SK-N-MC (cell line): ENCODE measurements around the gene DUSP12.
A peak's percentile ranks its signal among the peaks of the same experiment; 100 is the strongest.
"Not testable (repeated sequence)": the region's sequence is repeated elsewhere in the genome, so short reads cannot be mapped to it uniquely, and the experiment has no call there.

Experiments
- DNase-seq: peaks from one replicate; pipeline ENCODE4 v3.0.0-alpha.2; 2011; ENCODE audit warnings: low read depth, low spot score
- H3K27ac ChIP-seq: fragments of 200-600 bp; sonication (generic); 2 replicates; pipeline ENCODE4 v1.5.1; 2016; ENCODE audit warnings: mixed run types
- H3K36me3 ChIP-seq: fragments of 200-600 bp; sonication (generic); 2 replicates; pipeline ENCODE4 v1.6.1; 2017; ENCODE audit warnings: antibody characterized with exemption, low read length, mixed read lengths; ENCODE audit not compliant: insufficient read depth
- H3K4me3 ChIP-seq: fragments of 200-600 bp; sonication (generic); 2 replicates; pipeline ENCODE4 v1.5.1; 2016
- H3K9ac ChIP-seq: fragments of 200-600 bp; sonication (generic); 2 replicates; pipeline ENCODE4 v1.8.0; 2017; ENCODE audit warnings: mixed run types, mixed read lengths; ENCODE audit not compliant: insufficient read length
- H3K9me3 ChIP-seq: fragments of 200-600 bp; sonication (generic); 2 replicates; pipeline ENCODE4 v1.6.1; 2017; ENCODE audit warnings: low read depth, mild to moderate bottlenecking, antibody characterized with exemption, low read length, moderate library complexity, mixed read lengths
- EZH2 ChIP-seq: fragments of 200-600 bp; sonication (generic); IDR thresholded peaks from one replicate; pipeline ENCODE4 v1.6.1; 2017; ENCODE audit warnings: antibody characterized with exemption
- FOXP2 ChIP-seq: optimal IDR thresholded peaks from 2 replicates; pipeline ENCODE3; 2011; ENCODE audit warnings: mild to moderate bottlenecking, moderate library complexity; ENCODE audit not compliant: insufficient read depth; ENCODE audit errors: extremely low read length, control extremely low read depth
- POLR2AphosphoS5 ChIP-seq: IDR thresholded peaks from 2 replicates; pipeline ENCODE4 v1.6.1; 2012; ENCODE audit warnings: mild to moderate bottlenecking, low read depth, low read length, borderline replicate concordance

Gene DUSP12

DNA sequence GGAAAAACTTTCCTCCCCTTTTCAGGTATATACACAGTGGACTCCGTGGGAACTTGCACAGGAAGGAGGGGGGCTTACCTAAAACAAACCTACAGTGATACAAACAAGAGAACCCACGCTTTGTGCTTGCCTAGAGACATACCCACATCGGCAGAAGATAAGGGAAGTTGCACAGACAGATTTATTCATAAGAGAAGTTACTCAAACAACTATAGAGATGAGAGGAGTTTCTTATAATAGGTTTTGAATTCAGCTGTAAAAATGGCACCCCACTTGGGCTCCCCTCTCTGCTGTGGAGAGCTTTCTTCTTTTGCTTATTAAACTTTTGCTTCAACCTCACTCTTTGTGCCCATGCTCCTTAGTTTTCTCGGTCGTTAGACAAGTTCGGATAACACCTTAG is 1.8 kb upstream of the DUSP12 start:
- Histone ChIP-seq H3K36me3 (peaks cover 18% of the 10 kb centered on the region), H3K9me3 (no peaks in the 10 kb centered on the region), H3K4me3 (no peak overlapping the region), H3K27ac (no peak overlapping the region), H3K9ac (no peak overlapping the region)
- no peak for DNase-seq
- TF ChIP-seq POLR2AphosphoS5 (no peak), EZH2 (no peak), FOXP2 (no peak)

DNA sequence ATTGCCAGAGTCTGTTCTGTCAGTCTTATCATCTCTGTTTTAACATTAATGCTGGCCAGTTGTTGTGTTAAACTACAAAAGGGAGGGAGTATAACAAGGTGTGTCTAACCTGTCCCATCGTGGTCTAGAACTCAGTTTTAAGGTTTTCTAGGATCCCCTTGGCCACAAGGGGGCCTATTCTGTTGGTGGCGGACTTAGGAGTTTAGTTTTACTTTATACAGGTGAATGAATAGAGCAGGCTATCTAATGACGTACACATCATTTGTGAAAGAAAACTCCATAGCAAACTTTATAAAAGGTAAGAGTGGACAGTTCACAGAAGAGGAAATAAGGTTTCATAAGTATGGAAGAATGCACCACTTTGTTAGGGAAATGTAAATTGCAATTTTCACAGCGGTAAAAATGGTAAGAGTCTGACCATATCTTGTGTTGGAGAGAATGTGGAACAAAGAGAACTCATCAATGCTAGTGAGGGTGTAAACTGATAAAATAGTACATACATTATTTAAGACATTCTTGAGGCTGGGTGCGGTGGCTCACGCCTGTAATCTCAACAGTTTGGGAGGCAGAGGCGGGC is 14.0 kb downstream of the DUSP12 start:
- Histone ChIP-seq H3K27ac (peak overlapping the region; percentile 2), H3K4me3 (no peak overlapping the region), H3K36me3 (peaks cover 2% of the 10 kb centered on the region), H3K9ac (no peak overlapping the region), H3K9me3 (no peaks in the 10 kb centered on the region)
- TF ChIP-seq FOXP2 (no peak), EZH2 (no peak), POLR2AphosphoS5 (no peak)
- no peak for DNase-seq

DNA sequence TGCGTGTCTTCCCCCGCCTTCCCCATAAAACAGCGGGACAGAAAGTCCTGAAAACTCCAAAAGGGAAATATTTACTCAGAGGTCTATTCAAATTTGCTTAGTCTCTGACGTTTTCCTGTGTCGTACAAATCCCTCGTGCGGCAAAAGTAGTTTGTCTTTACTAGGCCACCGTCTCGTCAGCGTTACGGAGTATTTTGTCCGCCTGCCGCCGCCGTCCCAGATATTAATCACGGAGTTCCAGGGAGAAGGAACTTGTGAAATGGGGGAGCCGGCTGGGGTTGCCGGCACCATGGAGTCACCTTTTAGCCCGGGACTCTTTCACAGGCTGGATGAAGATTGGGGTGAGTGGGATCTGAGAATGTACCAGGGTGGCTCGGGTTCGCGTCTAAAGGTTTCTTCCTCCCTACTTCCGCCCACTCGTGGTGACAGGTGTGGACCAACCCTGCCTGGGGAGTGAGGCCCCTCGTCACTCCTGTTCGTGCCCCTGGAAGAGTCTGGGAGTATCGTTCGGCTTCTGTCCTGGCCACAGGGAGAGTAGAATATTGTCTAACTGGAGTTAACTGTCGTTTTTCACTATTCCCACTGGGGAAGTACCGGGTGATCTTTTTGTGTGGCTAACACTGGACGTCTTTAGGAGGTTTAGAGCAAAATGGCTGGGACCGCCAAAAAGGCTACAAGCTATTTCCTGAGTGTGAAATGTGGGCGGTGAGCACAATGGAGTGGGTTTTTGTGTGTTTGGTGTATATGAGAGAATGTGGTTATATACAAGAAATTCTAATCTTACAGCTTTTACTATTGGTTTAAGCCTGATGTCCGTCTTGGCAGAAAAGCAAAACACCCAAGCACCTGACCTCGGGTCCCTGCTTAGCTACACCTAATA is 16.8 kb downstream of the DUSP12 start, which contains the start of gene ATF6:
TSS of gene ATF6 (plus strand) at position 219 of the 880 bp plus-strand sequence. CDS start at position 260, 41 bp downstream.
- TF ChIP-seq EZH2 = no peak
- peak; percentile 84 for TF ChIP-seq POLR2AphosphoS5
- Histone ChIP-seq H3K36me3 (no peaks in the 10 kb centered on the region), H3K27ac (peak within 1 kb of the TSS; percentile 97), H3K4me3 (peak within 1 kb of the TSS; percentile 89), H3K9me3 (no peaks in the 10 kb centered on the region), H3K9ac (peak within 1 kb of the TSS; percentile 95)
- DNase-seq = peak; percentile 88

DNA sequence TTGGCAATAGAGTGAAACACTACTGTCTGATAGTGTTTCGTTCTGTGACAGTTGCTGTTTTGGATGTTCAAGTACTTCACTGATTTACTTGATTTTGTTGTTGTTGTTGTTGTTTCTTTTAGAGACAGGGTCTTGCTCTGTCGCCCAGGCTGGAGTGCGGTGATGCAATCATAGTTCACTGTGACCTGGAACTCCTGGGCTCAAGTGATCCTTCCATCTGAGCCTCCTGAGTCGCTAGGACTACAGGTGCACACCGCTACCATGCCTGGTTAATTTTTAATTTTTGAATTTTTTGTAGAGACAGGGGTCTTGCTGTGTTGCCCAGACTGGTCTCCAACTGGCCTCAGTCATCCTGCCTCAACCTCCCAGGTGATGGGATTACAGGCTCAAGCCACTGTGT is 18.9 kb downstream of the DUSP12 start:
- Histone ChIP-seq H3K4me3 (no peak overlapping the region), H3K9me3 (no peaks in the 10 kb centered on the region), H3K9ac (no peak overlapping the region), H3K27ac (no peak overlapping the region), H3K36me3 (no peaks in the 10 kb centered on the region)
- no peak for TF ChIP-seq POLR2AphosphoS5
- no peak for TF ChIP-seq FOXP2
- TF ChIP-seq EZH2 = no peak
- no peak for DNase-seq

DNA sequence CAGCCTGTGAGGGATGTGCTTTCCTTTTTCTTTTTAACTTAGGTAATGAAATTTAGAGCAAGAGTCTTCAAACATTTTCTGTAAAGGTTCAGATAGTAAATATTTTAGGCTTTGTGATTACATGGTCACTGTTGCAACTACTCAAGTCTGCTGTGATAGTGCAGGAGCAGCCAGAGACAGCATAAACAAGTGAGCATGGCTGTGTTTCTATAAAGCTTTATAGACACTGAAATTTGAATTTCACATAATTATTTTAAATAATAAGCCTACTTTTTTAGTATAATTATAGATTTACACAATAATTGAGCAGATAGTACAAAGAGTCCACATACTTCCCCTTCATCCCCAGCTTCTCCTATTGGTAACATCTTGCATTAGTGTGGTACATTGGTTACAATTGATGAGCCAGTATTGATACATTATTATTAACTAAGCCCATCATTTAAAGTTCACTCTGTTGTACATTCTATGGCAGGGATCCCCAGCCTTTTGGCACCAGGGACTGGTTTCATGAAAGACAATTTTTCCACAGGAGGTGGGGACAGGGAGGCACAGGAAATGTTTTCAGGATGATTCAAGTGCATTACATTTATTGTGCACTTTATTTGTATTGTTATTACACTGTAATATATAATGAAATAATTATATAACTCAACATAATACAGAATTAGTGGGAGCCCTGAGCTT is 19.5 kb downstream of the DUSP12 start:
- Histone ChIP-seq H3K4me3 (no peak overlapping the region), H3K9me3 (no peaks in the 10 kb centered on the region), H3K27ac (no peak overlapping the region), H3K36me3 (no peaks in the 10 kb centered on the region), H3K9ac (no peak overlapping the region)
- TF ChIP-seq EZH2 = no peak
- no peak for TF ChIP-seq FOXP2
- TF ChIP-seq POLR2AphosphoS5 = no peak
- DNase-seq = no peak

DNA sequence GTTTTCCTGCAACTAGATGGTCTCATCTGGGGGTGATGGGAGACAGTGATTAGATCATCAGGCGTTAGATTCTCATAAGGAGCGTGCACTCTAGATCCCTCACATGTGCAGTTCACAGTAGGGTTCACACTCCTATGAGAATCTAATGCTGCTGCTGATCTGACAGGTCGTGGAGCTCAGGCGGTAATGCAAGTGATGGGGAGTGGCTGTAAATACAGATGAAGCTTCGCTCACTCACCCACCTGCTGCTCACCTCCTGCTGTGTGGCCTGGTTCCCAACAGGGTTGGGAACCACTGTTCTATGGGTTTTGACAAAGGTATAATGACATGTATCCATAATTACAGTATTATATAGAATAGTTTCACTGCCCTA is 20.1 kb downstream of the DUSP12 start:
- not testable (repeated sequence) for H3K36me3 ChIP-seq, H3K9ac ChIP-seq, DNase-seq, H3K4me3 ChIP-seq, H3K9me3 ChIP-seq, H3K27ac ChIP-seq

DNA sequence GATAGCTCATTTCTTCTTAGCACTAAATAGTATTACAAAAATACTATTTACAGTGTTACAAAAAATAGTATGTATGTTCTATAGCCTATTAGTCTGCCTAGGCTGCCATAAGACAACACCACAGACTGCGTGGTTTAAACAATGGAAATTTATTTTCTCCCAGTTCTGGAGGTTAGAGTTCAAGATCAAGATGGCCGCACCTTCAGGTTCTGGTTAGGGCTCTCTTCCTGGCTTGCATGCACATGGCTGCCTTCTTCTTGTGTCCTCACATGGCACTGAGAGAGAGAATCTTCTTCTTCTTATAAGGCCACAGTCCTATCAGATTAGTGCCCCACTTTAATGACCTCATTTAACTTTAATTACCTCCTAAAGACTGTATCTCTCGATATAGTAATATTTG is 20.7 kb downstream of the DUSP12 start:
- no peak overlapping the region for H3K27ac ChIP-seq
- no peak overlapping the region for H3K4me3 ChIP-seq
- H3K9me3 ChIP-seq = no peaks in the 10 kb centered on the region
- H3K36me3 ChIP-seq = no peaks in the 10 kb centered on the region
- no peak overlapping the region for H3K9ac ChIP-seq
- no peak for TF ChIP-seq EZH2
- TF ChIP-seq FOXP2 = no peak
- TF ChIP-seq POLR2AphosphoS5 = no peak
- no peak for DNase-seq

DNA sequence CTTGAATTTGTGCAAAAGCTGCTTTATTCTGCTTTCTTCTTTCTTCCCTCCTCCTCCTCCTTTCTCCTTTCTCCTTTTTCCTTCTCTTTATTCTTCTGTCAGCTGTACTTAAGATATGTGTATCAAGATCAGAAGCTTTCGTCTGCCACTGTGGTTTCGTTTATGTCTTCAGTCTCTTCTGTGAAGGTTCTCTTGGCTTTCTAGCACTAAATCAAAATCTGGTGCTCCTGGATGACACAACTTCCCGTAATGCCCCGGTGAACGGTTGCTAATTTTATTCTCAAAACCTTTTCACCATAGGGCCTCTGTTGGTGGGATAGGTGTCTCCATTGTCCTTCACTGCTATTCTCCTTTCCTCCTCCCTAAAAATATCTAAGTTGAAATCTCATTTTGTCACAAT is 21.6 kb downstream of the DUSP12 start:
- no peaks in the 10 kb centered on the region for H3K36me3 ChIP-seq
- no peak overlapping the region for H3K4me3 ChIP-seq
- no peak for DNase-seq
- H3K9ac ChIP-seq = no peak overlapping the region
- H3K27ac ChIP-seq = no peak overlapping the region
- TF ChIP-seq EZH2 = no peak
- no peak for TF ChIP-seq POLR2AphosphoS5
- TF ChIP-seq FOXP2 = no peak
- H3K9me3 ChIP-seq = no peaks in the 10 kb centered on the region
